Ramos (cell line): ENCODE data around the gene KDM4B.

Experiments used
- in situ Hi-C: fragments of 300-500 bp; cut with MboI; formaldehyde crosslinking; loops from one replicate; pipeline ENCODE4 v1.14.3; 2022; ENCODE audit warnings: low sequenced_read_pairs; ENCODE audit not compliant: unreplicated experiment

Gene KDM4B

GRCh38 chr19:5030822-5031221 is 61.9 kb downstream of the KDM4B start:
- in situ Hi-C loops, result loop anchor here (5.0 kb wide), 2 partner anchors 159 to 224 kb away; no protein-coding TSS in a partner anchor

- in situ Hi-C loops, result loop anchor here (5.0 kb wide), 2 partner anchors 159 to 224 kb away; no protein-coding TSS in a partner anchor
Measured at GRCh38 chr19:5031231-5032100, 62.6 kb downstream of the KDM4B start.

DNA sequence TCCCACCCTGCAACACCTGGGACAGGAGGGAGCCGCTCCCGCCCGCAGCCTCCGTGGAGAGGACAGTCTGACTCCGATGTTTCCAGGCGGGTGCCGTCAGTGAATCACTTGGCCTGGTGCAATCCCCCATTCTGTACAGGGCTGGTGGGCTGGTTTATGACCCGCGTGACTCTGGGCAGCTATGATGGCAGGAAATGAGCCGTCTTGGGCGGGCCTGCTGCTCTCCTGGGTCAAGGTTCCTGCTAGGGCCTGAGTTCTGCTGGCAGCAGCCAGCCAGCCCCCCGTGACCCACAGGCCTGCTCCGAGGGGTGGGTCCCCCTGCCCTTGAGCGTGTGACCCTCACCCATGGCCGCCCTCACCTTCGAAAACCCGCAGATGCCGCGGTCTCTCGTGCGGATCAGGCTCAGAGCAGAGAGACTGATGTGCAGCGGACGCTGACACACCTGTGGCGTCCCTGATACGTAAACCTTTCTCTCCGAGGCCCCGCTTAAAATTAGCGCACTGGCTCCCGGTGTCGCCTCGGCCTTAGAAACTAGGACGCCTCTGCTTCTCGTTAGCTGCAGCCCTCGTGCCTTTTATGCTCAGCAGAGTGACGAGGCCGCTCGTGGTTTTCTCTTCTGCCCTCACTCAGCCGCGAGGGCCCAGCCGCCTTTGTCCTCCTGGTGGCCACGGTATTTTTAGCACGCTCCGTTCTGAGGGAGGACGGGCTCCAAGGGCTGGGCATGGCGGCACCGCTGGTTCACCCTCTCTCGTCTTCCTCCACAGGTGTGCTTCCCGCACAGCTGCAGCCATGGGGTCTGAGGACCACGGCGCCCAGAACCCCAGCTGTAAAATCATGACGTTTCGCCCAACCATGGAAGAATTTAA is 63.4 kb downstream of the KDM4B start:
- in situ Hi-C loops, result loop anchor here (5.0 kb wide), 2 partner anchors 160 to 225 kb away; no protein-coding TSS in a partner anchor

GRCh38 chr19:5035105-5035761 is 66.3 kb downstream of the KDM4B start:
- in situ Hi-C loops, result no loop called here

GRCh38 chr19:5035793-5036697 is 67.1 kb downstream of the KDM4B start:
- in situ Hi-C loops, result no loop called here

DNA sequence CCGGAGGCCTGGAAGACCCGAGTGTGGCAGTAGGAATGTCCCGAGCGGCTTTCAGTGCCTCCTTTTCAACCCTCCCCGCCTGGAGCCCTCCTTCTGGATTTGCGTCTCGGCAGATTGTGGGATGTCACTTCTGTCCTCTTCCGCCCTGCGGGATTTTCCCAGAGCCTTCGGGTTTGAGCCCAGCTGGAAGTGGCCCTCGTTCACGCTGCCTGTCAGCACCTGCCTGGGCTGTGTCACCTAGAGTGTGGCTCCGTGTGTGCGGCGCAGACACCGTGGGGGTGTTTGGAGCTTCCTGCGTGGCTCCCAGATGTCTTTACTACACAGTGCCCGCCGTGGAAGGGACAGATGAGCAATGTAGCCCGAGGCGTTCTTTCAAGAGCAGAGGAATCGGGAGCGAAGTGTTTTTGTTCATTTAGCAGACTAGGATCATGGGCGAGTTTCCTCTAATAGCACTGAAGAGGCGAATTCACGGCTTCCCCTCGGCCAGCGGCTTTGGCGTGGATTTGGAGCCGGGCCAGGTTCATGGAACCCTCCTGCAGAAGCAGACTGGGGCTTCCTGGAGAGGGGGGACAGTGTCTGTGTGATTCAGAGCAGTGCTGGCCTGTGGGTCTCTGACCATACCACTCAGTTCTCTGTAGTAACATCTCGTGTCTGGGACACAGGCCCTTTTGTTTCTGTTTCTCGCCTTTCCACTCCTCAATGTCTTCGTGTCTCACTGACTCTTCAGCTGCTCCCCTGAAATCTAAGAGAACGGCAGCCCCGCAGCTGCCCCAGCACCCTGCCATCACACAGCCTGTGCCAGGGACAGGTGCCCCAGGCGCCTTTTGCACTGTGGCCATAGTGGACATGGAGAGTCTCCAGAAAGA is 68.0 kb downstream of the KDM4B start:
- in situ Hi-C loops, result no loop called here

DNA sequence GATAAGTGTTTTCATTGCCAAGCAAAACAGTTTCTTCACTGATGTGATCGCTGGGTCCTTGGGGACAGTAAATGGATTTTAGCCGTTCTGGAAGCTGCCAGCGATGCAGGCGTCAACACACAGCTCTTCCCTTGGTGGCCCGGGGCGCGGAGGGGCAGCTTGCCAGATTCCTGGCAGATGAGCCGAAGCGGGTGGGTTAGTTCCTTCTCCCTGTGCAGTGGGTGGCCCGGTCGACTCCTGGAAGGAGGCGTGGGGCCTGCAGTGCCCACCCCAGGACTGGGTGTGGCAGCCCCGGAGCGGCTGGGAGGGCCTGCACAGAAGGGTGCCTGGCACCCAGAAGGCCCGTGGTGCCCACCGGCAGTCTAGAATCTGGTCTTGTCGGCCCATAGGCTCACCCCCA is 69.0 kb downstream of the KDM4B start:
- in situ Hi-C loops, result no loop called here

GRCh38 chr19:5038631-5039271 is 69.8 kb downstream of the KDM4B start:
- in situ Hi-C loops, result no loop called here

- in situ Hi-C loops, result no loop called here
Measured at GRCh38 chr19:5039642-5040543, 71.0 kb downstream of the KDM4B start.

DNA sequence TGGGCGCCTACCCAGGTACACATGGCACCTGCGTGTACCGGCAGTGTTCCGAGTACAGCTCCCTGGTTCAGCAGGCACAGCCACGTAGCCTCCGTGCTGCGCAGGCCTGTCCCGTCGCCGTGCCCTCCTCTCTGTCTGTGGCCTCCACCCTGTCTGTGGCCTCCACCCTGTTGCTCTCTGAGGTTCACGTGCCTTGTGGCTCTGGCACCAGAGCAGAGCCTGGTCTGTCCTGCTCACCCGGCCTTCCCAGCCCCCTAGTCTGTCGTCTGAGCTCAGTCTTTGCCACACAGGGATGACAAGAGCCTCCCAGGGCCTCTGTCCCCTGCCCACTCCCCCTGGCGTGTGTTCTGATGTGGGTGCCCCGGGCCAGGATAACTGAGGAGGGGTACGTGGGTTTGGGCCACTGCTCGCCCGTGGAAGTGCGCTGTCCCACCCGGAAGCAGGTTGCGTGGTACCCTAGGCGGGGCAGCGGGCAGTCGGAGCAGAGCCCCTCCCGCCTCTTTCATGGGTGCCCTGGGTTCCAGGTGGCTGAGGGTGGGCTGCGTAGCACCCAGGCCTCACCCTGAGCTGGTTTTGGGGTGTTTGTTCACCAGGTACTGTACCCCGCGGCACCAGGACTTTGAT is 71.7 kb downstream of the KDM4B start:
- in situ Hi-C loops, result no loop called here

DNA sequence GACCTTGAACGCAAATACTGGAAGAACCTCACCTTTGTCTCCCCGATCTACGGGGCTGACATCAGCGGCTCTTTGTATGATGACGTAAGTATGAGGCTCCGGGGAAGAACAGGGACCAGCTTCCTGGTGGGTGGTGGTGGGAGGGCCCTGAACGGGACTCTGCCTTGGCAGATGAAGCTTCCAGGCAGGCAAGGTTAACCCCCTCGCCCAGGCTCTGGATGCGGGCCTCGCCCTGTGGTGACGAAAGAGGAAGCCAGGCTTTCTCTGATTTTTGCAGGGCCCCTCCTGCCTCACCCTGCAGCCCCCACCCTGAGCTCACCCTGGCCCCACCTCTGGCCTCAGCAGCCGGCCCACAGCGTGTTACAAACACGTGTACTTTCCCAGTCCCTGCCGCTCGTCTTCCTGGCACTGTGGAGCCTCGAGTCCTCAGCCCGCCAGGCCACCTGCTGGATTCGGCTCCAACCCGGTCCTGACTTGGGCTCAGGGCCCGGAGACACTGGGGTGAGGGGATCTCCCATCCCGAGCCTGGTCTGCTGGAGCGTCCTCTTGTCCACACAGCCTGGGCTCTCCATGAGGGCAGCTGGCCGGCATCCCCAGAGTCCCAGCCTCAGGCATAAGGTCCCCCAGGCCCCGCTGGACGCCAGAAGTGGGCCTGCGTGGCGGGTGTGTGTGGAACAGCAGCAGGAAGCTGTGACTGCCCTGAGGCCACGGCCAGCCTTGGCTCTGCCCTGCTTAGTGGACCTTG is 72.4 kb downstream of the KDM4B start:
- in situ Hi-C loops, result no loop called here

- in situ Hi-C loops, result no loop called here
Measured at GRCh38 chr19:5041913-5042187, 72.9 kb downstream of the KDM4B start.

- in situ Hi-C loops, result no loop called here
Measured at GRCh38 chr19:5042556-5042955, 73.6 kb downstream of the KDM4B start.

- in situ Hi-C loops, result no loop called here
Measured at GRCh38 chr19:5045029-5045428, 76.1 kb downstream of the KDM4B start.

DNA sequence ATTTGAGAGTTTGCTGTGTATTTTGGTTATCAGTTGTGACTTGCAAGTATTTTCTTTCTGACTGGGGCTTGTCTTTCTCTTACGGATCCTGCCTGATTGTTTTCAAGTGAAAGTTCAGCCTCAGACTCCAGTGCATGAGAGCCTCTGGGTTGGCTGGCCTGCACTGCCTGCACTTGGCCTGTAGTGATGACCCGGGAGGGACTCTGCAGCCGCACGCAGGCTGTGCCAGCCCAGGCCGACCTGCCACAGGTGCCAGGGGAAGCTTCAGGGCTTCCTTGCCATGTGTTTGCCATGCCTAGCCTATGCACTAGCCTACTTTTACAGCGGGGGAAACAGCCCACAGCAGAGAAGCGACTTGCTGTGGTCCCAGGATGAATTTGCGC is 77.0 kb downstream of the KDM4B start:
- in situ Hi-C loops, result no loop called here

GRCh38 chr19:5046339-5047039 is 77.6 kb downstream of the KDM4B start:
- in situ Hi-C loops, result no loop called here
